SK-N-MC (cell line): ENCODE measurements around the gene FAM53B.

ENCODE experiments used
- EZH2 ChIP-seq: fragments of 200-600 bp; sonication (generic); IDR thresholded peaks from one replicate; pipeline ENCODE4 v1.6.1; 2017; ENCODE audit warnings: antibody characterized with exemption
- FOXP2 ChIP-seq: optimal IDR thresholded peaks from 2 replicates; pipeline ENCODE3; 2011; ENCODE audit warnings: mild to moderate bottlenecking, moderate library complexity; ENCODE audit not compliant: insufficient read depth; ENCODE audit errors: extremely low read length, control extremely low read depth
- POLR2AphosphoS5 ChIP-seq: IDR thresholded peaks from 2 replicates; pipeline ENCODE4 v1.6.1; 2012; ENCODE audit warnings: mild to moderate bottlenecking, low read depth, low read length, borderline replicate concordance

DNA sequence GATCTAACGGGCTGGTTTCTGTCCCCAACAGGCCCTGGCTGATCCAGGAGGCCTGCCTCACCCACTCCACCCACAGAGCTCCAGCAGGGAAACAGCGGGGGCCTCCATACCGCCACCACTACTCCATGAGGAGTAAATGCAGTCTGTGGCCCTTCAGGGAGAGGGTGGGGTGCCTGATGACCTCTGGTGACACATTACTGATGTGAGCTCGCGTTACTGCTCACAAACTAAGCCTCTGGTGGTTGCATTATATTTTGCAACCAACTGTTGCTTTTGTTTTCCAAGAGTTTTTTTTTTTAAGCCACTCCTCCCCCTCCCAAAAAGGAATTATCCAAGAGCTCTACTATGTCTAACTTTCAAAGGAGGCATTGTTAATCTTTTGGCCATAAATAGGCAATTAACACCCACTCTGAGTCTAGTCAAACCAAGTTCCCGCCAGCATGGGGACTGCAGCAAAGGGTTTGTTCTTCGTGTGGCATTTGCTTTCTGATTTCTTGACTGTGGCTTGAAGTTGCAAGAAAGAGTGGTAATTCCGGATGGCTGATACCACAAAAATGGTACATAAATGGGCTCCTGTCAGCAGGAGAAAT lies 72.6 kb downstream of the FAM53B start:
- TF ChIP-seq POLR2AphosphoS5 = no peak
- TF ChIP-seq FOXP2 = no peak
- no peak for TF ChIP-seq EZH2
